Retinal pigment epithelial cell (primary cell): ENCODE measurements around the gene PDGFA.

Experiments
- DNase-seq: peaks from one replicate; pipeline ENCODE4 v3.0.0-alpha.2; 2010; ENCODE audit warnings: low read depth
- H3K4me3 ChIP-seq: 2 replicates; pipeline ENCODE4 v1.5.1; 2011; ENCODE audit warnings: mild to moderate bottlenecking, low read length, control low read depth, moderate library complexity
- CTCF ChIP-seq: conservative IDR thresholded peaks from 2 replicates; pipeline ENCODE4 v1.5.1; 2011; ENCODE audit warnings: low read depth, low read length, control low read depth, inconsistent platforms

Gene PDGFA

GRCh38 chr7:562789-563628, 43.4 kb upstream of the PDGFA start:
- TF ChIP-seq CTCF = no peak
- no peak for DNase-seq
- H3K4me3 ChIP-seq = no peak overlapping the region

- no peak overlapping the region for H3K4me3 ChIP-seq
- DNase-seq = no peak
- no peak for TF ChIP-seq CTCF
Observed at GRCh38 chr7:562374-562675, 42.7 kb upstream of the PDGFA start.

GRCh38 chr7:561631-562373, 42.2 kb upstream of the PDGFA start:
- DNase-seq = no peak
- H3K4me3 ChIP-seq = no peak overlapping the region
- TF ChIP-seq CTCF = no peak

- no peak overlapping the region for H3K4me3 ChIP-seq
- TF ChIP-seq CTCF = no peak
- no peak for DNase-seq
Observed at GRCh38 chr7:560966-561630, 41.5 kb upstream of the PDGFA start.

GRCh38 chr7:559396-559705, 39.7 kb upstream of the PDGFA start:
- H3K4me3 ChIP-seq = no peak overlapping the region
- DNase-seq = no peak
- no peak for TF ChIP-seq CTCF

GRCh38 chr7:557558-557881, 37.9 kb upstream of the PDGFA start:
- TF ChIP-seq CTCF = no peak
- no peak for DNase-seq

More at GRCh38 chr7:557558-557881, 37.9 kb upstream of the PDGFA start:
- no peak overlapping the region for H3K4me3 ChIP-seq
